SJCRH30 (cell line): ENCODE data around the gene ARL13B. TPM values are rescaled to one million over a fixed set of nuclear protein-coding genes. Genes with fewer than 3 reads are reported as not detected.
"Not testable (repeated sequence)": the region's sequence is repeated elsewhere in the genome, so short reads cannot be mapped to it uniquely, and the experiment has no call there.

Source experiments
- DNase-seq, 2 experiments: peaks; one replicate each; pipeline ENCODE4 v3.0.0-alpha.2; 2015 to 2020
- H3K27ac ChIP-seq: fragments of 250-450 bp; sonication (Bioruptor Pico); 2 replicates; pipeline ENCODE4 v1.5.1; 2020; ENCODE audit warnings: mild to moderate bottlenecking, moderate library complexity
- H3K27me3 ChIP-seq: fragments of 250-450 bp; sonication (Bioruptor Pico); 2 replicates; pipeline ENCODE4 v1.5.1; 2020; ENCODE audit warnings: mild to moderate bottlenecking, moderate library complexity
- H3K36me3 ChIP-seq: fragments of 250-450 bp; sonication (Bioruptor Pico); 2 replicates; pipeline ENCODE4 v1.5.1; 2020; ENCODE audit warnings: mild to moderate bottlenecking, moderate library complexity
- H3K4me1 ChIP-seq: fragments of 250-450 bp; sonication (Bioruptor Pico); 2 replicates; pipeline ENCODE4 v1.5.1; 2020; ENCODE audit warnings: mild to moderate bottlenecking, moderate library complexity
- H3K4me3 ChIP-seq: fragments of 250-450 bp; sonication (Bioruptor Pico); 2 replicates; pipeline ENCODE4 v1.5.1; 2020; ENCODE audit warnings: mild to moderate bottlenecking, moderate library complexity
- H3K9me3 ChIP-seq: fragments of 250-450 bp; sonication (Bioruptor Pico); replicated peaks from 2 replicates; pipeline ENCODE4 v1.5.1; 2020; ENCODE audit warnings: mild to moderate bottlenecking, moderate library complexity
- total RNA-seq: library from RNA; depleted of rRNA; stranded (reverse); fragments of >200 nt; shearing (Covaris generic); gene quantifications from 2 replicates; pipeline ENCODE4 v1.2.3, GENCODE V29; 2014; rRNA removed

The ARL13B gene
- total RNA-seq, result 30.8 and 33.2 TPM in 2 replicates

DNA sequence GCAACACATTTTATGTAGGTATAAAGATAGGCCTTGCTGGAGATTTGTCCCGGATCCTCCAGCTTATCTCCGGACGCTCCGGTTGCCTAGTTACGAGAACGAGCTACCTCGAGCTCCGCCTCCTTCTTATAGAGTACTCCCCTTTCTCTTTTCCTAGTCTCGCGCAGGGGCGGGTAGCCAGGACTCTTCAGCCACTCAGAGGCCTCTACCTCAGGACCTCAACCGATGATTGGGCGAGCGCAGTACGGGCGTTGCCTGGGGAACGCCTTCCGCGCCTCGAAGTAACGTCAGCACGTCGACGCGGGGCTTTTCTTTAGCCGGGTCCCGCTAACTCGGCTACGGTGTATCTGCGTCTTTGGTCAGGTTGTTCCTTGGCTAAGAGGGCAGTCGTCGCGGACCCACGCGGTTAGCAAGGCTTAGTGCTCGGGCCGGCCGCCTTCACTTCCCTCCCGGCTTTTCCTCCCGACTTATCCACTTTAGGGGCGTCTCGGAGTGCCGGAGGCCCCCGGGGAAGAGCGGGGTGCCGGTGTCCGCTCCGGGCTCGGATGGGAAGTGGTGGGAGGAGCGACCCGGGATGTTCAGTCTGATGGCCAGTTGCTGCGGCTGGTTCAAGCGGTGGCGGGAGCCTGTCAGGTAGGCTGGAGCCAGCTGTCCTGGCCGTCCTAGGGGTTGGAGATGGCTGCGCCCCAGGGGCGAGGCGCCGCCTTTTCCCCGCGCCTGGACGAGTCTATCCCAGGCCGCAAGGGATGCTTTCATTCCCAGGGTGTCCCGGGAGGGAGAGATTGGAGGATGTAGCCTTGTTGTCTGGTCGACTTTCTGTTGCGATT, at the start of gene ARL13B:
Gene ARL13B, plus strand, starts transcription at position 306 of the 827 bp plus-strand sequence. Its CDS starts 269 bp downstream, at position 575.
- no peaks in the 10 kb centered on the region for H3K27me3 ChIP-seq
- no peaks in the 10 kb centered on the region for H3K36me3 ChIP-seq
- no peaks in the 10 kb centered on the region for H3K9me3 ChIP-seq
- H3K4me1 ChIP-seq, result 0 out of 2 replicates have a peak, but pooled peaks cover 6% of the 10 kb centered on the region
- peak within 1 kb of the TSS; percentile 76 for H3K4me3 ChIP-seq
- peak; percentile 98 to 99 for DNase-seq
- H3K27ac ChIP-seq, result peak within 1 kb of the TSS; percentile 79

DNA sequence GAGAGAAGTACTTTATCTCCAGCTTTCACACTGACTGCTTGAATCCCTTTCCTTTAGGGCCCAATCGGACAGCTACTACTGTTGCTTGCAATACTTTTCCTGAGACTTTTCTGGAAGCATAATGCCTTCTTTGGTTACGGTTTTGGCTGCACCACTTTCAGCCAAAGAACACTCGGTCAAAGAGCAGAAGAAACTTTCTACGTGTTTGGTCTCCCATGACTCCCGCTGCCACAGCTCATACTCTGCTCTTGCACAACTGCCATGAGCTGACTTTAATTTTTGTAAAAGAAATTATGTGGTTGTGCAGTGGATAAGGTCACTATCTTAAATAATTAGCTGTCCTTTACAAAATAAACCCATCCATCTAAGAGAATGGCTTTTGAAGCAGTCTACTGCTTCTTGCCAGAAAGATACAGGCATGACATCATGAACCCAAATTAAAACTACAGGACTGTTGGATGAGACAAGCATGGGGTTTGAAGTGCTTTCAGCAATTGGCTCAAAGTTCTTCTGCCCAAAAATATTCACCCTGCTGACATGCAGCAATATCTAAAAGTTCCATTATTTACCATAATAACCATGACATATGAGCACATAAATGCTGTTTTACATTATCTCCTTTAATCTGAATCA, 48.2 kb upstream of the ARL13B start:
- H3K4me1 ChIP-seq, result no peaks in the 10 kb centered on the region
- H3K27ac ChIP-seq, result no peak overlapping the region
- H3K9me3 ChIP-seq, result no peaks in the 10 kb centered on the region
- no peak for DNase-seq
- H3K36me3 ChIP-seq, result no peaks in the 10 kb centered on the region
- H3K4me3 ChIP-seq, result no peak overlapping the region
- H3K27me3 ChIP-seq, result no peaks in the 10 kb centered on the region

DNA sequence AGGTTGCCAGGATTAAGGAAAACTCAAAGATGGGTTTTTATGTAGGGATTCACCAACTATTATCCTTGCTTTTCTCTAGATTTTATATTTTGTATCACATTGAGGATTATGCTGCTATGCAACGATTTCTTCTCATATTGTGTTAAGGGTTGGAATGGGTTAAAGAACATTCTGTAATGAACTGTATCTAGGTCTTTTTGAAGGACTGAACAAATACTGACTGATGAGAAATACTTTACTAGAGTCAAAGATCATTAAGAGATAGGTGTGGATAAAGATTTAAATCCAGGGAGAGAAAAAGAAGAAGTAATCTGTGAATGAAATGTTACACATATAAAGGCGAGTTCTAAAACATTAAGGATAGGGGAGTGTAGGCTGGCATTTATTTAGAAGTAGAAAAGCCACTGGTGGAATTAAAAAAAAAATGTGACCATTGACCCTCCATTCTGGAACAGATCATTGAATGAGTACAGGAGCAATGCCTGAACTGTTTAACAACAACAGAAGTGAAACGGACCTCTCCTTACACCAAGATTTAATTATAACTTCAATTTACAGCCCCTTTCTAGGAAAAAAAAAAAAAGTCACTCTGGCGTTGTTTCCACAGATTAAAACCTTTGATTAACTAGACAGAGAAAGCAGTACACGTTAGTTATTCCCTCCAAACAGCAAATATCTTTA, 45.4 kb upstream of the ARL13B start:
- Histone ChIP-seq H3K36me3 (no peaks in the 10 kb centered on the region), H3K9me3 (no peaks in the 10 kb centered on the region), H3K27me3 (0 out of 2 replicates have a peak, but pooled peaks cover 5% of the 10 kb centered on the region), H3K4me3 (no peak overlapping the region), H3K4me1 (no peaks in the 10 kb centered on the region), H3K27ac (no peak overlapping the region)
- no peak for DNase-seq

DNA sequence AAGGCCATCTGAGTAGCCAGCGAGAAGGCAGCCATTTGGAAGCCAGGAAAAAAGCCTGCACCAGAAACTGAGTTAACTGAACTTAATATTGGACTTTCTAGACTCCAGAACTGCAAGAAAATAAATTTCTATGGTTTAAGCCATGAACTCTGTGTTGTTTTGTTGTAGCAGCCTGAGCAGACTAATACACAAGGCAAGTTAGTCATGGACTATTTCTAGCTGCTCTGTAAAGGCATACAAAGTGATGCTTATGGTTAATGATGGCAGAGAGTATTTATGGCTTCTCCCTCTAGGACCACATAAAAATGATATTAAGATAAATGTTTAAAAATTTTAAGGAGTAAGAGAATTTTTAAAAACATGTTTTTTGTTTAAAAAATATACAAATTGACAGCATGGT, 43.4 kb upstream of the ARL13B start:
- no peak for DNase-seq
- no peaks in the 10 kb centered on the region for H3K36me3 ChIP-seq
- no peaks in the 10 kb centered on the region for H3K4me1 ChIP-seq
- 0 out of 2 replicates have a peak, but pooled peaks cover 7% of the 10 kb centered on the region for H3K27me3 ChIP-seq
- no peak overlapping the region for H3K27ac ChIP-seq
- H3K9me3 ChIP-seq, result no peaks in the 10 kb centered on the region
- H3K4me3 ChIP-seq, result no peak overlapping the region

DNA sequence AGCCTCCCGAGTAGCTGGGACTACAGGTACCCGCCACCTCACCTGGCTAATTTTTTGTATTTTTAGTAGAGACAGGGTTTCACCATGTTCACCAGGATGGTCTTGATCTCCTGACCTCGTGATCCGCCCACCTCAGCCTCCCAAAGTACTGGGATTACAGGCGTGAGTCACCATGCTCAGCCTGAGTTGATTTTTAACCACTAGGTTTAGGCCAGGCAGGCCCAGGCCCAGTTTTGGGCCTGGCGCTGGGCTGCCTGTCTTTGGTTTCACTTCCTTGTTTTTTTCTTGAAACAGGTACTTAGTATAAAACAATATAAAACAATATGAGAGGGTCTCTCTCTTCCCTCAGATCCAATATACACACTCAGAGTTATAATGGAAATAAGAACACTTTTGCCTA, 42.5 kb upstream of the ARL13B start:
- DNase-seq, H3K36me3 ChIP-seq, H3K9me3 ChIP-seq, H3K27me3 ChIP-seq, H3K27ac ChIP-seq, H3K4me1 ChIP-seq, H3K4me3 ChIP-seq: not testable (repeated sequence)

DNA sequence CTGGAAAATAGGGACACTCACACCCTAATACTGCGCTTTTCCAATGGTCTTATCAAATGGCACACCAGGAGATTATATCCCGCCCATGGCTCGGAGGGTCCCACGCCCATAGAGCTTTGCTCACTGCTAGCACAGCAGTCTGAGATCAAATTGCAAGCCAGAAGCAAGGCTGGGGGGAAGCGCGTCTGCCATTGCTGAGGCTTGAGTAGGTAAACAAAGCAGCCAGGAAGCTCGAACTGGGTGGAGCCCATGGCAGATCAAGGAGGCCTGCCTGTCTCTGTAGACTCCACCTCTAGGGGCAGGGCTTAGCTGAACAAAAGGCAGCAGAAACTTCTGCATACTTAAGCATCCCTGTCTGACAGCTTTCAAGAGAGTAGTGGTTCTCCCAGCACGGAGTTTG, 30.0 kb upstream of the ARL13B start:
- DNase-seq, result peak; percentile 52 to 58
- H3K4me1 ChIP-seq, H3K9me3 ChIP-seq, H3K27ac ChIP-seq, H3K27me3 ChIP-seq, H3K36me3 ChIP-seq: not testable (repeated sequence)
- peak overlapping the region; percentile 27 for H3K4me3 ChIP-seq

DNA sequence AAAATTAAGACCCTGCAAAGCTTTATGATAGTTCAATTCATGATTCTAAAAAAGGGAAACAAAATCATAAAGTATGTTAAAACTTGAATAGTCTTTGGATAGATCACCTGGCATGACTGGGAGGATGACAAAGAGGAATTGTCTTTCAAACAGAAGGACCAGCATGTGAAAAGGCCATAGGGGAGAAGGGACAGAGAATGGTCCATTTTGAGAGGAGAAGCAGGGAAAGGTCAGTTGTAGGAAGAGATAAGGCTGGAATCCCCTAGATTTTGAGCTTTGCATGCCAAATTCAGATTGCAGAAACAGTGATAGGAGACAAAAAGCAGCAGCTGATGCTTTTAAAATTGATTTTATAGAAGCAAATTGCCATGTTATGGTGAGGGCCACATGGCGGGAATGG, 18.9 kb upstream of the ARL13B start:
- no peaks in the 10 kb centered on the region for H3K36me3 ChIP-seq
- no peak for DNase-seq
- no peak overlapping the region for H3K27ac ChIP-seq
- H3K4me1 ChIP-seq, result no peaks in the 10 kb centered on the region
- peaks cover 3% of the 10 kb centered on the region for H3K27me3 ChIP-seq
- H3K9me3 ChIP-seq, result no peaks in the 10 kb centered on the region; the same call in 1 of the 2 replicates
- no peak overlapping the region for H3K4me3 ChIP-seq

DNA sequence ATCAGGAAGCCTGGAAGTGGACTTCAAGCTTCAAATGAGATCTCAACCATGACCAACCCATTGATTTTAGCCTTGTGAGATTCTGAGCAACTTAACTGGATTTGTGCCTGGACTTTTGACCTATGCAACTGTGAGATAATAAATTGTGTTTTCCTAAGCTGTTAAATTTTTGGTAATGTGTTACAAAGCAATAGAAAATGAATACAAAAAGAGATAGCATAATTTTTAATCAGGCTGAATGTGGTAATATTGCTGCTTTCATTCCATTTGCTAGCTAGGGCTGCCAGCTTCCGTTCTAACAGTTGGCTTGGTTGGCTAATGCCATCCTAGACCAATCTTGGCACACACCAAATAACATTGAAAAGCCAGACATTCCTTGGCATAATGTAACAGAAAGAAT, 18.5 kb upstream of the ARL13B start:
- H3K4me3 ChIP-seq, result no peak overlapping the region
- no peak overlapping the region for H3K27ac ChIP-seq
- no peak for DNase-seq

DNA sequence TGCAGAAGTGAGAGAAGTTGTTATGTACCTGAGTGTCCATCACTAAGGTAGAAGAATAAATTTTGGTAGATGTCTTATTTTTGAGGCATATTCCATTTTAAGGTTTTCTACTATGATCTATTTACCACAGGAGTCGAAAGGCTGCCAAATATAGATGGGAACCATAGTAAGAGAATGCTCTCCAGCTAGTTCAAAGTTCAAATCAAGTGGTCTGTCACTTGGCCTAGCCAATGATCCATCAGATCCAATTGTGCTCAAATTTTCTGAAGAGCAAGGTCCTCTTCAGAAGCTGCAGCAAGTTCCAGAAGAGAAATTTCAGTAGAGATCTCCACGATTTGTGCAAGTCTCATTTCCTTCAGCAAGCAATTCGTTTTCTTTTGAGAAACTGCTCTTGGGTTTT, 17.2 kb upstream of the ARL13B start:
- DNase-seq, result no peak
- Histone ChIP-seq H3K4me1 (no peaks in the 10 kb centered on the region), H3K27me3 (no peaks in the 10 kb centered on the region; the same call in 1 of the 2 replicates), H3K36me3 (no peaks in the 10 kb centered on the region), H3K4me3 (no peak overlapping the region), H3K9me3 (no peaks in the 10 kb centered on the region), H3K27ac (no peak overlapping the region)

More for the DNA sequence above, 18.5 kb upstream of the ARL13B start:
- H3K36me3 ChIP-seq, result no peaks in the 10 kb centered on the region
- peaks cover 3% of the 10 kb centered on the region for H3K27me3 ChIP-seq
- H3K4me1 ChIP-seq, result no peaks in the 10 kb centered on the region
- no peaks in the 10 kb centered on the region; the same call in 1 of the 2 replicates for H3K9me3 ChIP-seq

DNA sequence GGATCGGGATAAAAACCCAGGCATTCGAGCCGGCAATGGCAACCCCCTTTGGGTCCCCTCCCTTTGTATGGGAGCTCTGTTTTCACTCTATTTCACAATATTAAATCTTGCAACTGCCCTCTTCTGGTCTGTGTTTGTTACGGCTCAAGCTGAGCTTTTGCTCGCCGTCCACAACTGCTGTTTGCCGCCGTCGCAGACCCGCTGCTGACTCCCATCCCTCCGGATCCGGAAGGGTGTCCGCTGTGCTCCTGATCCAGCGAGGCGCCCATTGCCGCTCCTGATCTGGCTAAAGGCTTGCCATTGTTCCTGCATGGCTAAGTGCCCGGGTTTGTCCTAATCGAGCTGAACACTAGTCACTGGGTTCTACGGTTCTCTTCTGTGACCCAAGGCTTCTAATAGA, 14.8 kb upstream of the ARL13B start:
- not testable (repeated sequence) for H3K4me1 ChIP-seq, H3K9me3 ChIP-seq, H3K27ac ChIP-seq, DNase-seq, H3K27me3 ChIP-seq, H3K4me3 ChIP-seq, H3K36me3 ChIP-seq

DNA sequence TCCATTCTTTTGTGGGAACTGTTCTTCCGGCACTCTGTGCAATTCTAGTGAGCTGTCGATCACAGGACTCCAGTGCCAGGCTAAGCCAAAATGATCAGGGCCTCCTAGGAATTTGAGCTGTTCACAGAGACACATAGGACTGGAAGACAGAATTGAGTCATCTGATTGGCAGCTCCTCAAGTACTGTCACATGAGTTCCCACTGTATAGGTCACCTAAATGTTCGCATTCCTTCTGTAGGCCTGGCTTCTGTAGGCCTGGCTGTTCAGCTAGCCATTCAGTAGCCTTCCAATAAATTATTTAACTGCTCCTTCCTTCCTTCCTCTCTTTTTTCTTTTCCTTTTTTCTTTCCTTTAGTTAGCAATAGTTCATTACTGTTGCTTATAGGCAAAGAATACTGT, 10.5 kb upstream of the ARL13B start:
- no peak overlapping the region for H3K27ac ChIP-seq
- H3K27me3 ChIP-seq, result no peaks in the 10 kb centered on the region; the same call in 1 of the 2 replicates
- no peak for DNase-seq

DNA sequence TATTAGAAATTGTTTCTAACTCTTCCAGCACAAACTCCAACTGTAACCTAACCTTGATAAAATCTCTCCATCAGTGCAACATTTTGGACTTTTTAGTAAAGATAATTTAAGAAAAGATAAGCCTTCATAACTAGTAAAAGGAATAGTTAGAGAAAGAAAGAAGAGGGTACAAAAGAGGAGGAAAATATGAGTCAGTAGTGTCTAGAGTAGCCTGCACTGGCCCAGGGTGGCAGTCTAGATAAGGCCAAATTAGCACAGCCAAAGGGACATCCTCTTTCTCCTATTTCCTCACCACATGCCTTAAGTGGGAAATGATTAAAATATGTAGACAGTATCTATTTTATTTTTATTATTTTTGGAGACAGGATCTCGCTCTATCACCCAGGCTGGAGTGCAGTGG, 10.0 kb upstream of the ARL13B start:
- Histone ChIP-seq H3K27ac (no peak overlapping the region), H3K4me3 (no peak overlapping the region), H3K9me3 (no peaks in the 10 kb centered on the region; the same call in 1 of the 2 replicates), H3K4me1 (no peaks in the 10 kb centered on the region), H3K27me3 (no peaks in the 10 kb centered on the region; the same call in 1 of the 2 replicates), H3K36me3 (no peaks in the 10 kb centered on the region)
- no peak for DNase-seq

More for the DNA sequence above, 10.5 kb upstream of the ARL13B start:
- no peaks in the 10 kb centered on the region; the same call in 1 of the 2 replicates for H3K9me3 ChIP-seq
- no peaks in the 10 kb centered on the region for H3K4me1 ChIP-seq
- no peak overlapping the region for H3K4me3 ChIP-seq
- no peaks in the 10 kb centered on the region for H3K36me3 ChIP-seq

DNA sequence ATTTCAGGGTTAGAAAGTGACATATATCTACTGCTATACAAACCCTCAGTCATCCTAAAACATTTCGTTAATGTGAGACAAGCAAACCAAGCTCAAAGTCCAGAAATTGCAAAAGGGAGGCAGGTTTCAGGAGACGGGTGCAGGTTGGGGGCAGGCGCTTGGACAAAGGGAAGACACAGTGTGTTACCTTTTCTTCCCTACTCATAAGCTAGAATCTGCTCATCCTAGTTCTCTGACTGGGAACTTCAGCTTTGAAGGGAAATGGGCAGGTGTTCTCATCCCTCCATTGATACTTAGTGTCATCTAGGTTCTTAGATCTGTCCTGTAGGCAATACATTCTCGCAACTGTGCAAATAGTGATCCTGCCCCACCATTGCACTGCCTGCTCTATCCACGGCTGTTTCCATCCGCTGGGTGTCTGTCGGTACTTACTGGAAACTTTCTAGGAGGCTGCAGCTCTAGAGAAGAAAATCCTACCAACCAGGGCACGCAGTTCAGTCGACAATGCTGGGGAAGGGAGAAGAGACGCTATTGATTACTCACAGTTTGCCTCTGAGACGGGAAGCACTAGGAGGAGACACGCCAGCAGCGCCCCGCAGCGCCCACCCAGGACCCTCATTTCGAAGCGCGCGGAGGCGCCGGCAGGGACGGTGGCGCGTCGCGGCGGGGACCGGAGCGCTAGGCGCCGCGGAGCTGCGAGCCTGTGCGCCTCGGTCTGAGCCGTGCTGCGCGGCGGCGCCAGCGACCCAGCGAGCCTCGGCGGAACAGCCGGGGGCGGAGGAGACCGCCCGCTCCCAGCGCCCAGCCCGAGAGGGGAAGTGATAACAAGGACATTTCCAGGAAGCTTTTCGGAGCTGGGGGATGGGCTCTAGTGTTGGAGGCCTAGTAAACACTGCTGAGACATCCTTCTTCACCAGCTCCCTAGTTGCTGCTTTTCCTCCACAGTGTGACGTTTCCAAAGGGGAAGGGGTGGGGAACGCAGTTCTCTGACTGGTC, 6.5 kb upstream of the ARL13B start, which contains the start of gene PROS1:
Gene PROS1, minus strand, starts transcription at position 766 of the 996 bp plus-strand sequence. Its CDS starts 147 bp downstream, at position 619.
- H3K27me3 ChIP-seq, result no peaks in the 10 kb centered on the region
- H3K4me3 ChIP-seq, result peak within 1 kb of the TSS; percentile 60
- H3K4me1 ChIP-seq, result no peaks in the 10 kb centered on the region
- no peaks in the 10 kb centered on the region; the same call in 1 of the 2 replicates for H3K9me3 ChIP-seq
- peak within 1 kb of the TSS; percentile 31; the same call in 1 of the 2 replicates for H3K27ac ChIP-seq
- peak; percentile 83 to 89 for DNase-seq
- H3K36me3 ChIP-seq, result no peaks in the 10 kb centered on the region

DNA sequence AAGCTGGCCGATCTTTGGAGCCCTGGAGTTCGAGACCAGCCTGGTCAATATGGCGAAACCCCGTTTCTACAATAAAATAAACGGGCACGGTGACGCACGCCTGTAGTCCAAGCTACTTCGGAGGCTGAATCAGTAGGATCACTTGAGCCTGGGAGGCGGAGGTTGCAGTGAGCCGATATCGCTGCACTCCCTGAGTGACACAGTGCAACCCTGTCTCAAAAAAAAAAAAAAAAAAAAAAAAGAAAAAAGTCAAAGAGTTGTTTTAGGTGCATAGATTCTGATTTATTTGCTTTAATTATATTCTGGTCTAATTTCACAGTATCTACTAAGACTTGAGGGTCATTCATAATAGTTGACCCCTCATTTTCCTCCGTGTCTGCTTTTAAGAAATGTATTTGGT, 1.7 kb downstream of the ARL13B start:
- 0 out of 2 replicates have a peak, but pooled peaks cover 6% of the 10 kb centered on the region for H3K4me1 ChIP-seq
- no peaks in the 10 kb centered on the region for H3K36me3 ChIP-seq
- H3K27ac ChIP-seq, result no peak overlapping the region
- H3K4me3 ChIP-seq, result no peak overlapping the region
- H3K27me3 ChIP-seq, result no peaks in the 10 kb centered on the region
- no peak for DNase-seq
- no peaks in the 10 kb centered on the region for H3K9me3 ChIP-seq
